PC-3 (cell line): ENCODE results near the gene CSNK1A1. TPM values are rescaled to one million over a fixed set of nuclear protein-coding genes. Genes with fewer than 3 reads are reported as not detected.

Source experiments
- ATAC-seq: fragments of 200-7000 bp; cut with Tn5 transposase; 2 replicates; pipeline ENCODE4 v1.9.1; 2020; ENCODE audit warnings: mild to moderate bottlenecking, moderate library complexity
- BruUV-seq: library from RNA; stranded (reverse); fragments of 400-500 nt; replicated peaks from 2 replicates; lab custom pipeline; 2021; lab: Mats Ljungman, UMichigan
- CTCF ChIA-PET: fragments of 300-600 bp; sonication (Branson Sonifier 250); formaldehyde crosslinking; loops from one replicate; lab custom pipeline; 2022; ENCODE audit warnings: antibody characterized with exemption; lab: Charles Lee
- POLR2A ChIA-PET: fragments of 300-600 bp; sonication (Branson Sonifier 250); formaldehyde crosslinking; loops from one replicate; lab custom pipeline; 2022; ENCODE audit warnings: antibody characterized with exemption; ENCODE audit not compliant: unreplicated experiment; lab: Charles Lee
- DNase-seq: peaks from one replicate; pipeline ENCODE4 v3.0.0-alpha.2; 2015
- H2AFZ ChIP-seq: fragments of 300-600 bp; sonication (generic); 2 replicates; pipeline ENCODE4 v1.6.0; 2016; ENCODE audit warnings: antibody characterized with exemption, low read length
- H3F3A ChIP-seq: fragments of 300-600 bp; sonication (generic); one replicate; pipeline ENCODE4 v1.6.0; 2017; ENCODE audit warnings: antibody characterized with exemption, low read length, control low read depth, mild to moderate bottlenecking; ENCODE audit not compliant: unreplicated experiment
- H3K27ac ChIP-seq: fragments of 300-600 bp; sonication (generic); 2 replicates; pipeline ENCODE4 v1.5.1; 2016; ENCODE audit warnings: mild to moderate bottlenecking, low read length
- H3K27me3 ChIP-seq: fragments of 300-600 bp; sonication (generic); 2 replicates; pipeline ENCODE4 v1.6.1; 2016; ENCODE audit warnings: low read length, mixed read lengths
- H3K36me3 ChIP-seq: fragments of 300-600 bp; sonication (generic); 2 replicates; pipeline ENCODE4 v1.6.1; 2016; ENCODE audit warnings: low read depth, mixed run types, low read length, mixed read lengths
- H3K4me1 ChIP-seq: fragments of 300-600 bp; sonication (generic); 2 replicates; pipeline ENCODE4 v1.5.1; 2016; ENCODE audit warnings: low read length; ENCODE audit not compliant: insufficient read depth
- H3K4me2 ChIP-seq: fragments of 300-600 bp; sonication (generic); 2 replicates; pipeline ENCODE4 v1.6.0; 2016; ENCODE audit warnings: low read length
- H3K4me3 ChIP-seq: fragments of 300-600 bp; sonication (generic); 2 replicates; pipeline ENCODE4 v1.5.1; 2016; ENCODE audit warnings: mild to moderate bottlenecking, low read length, mixed read lengths
- H3K79me2 ChIP-seq: fragments of 300-600 bp; sonication (generic); 2 replicates; pipeline ENCODE4 v1.6.1; 2017; ENCODE audit warnings: low read length, mixed read lengths
- H3K9ac ChIP-seq: fragments of 300-600 bp; sonication (generic); 2 replicates; pipeline ENCODE4 v1.6.0; 2016; ENCODE audit warnings: mild to moderate bottlenecking, low read length
- H3K9me2 ChIP-seq: fragments of 300-600 bp; sonication (generic); replicated peaks from 2 replicates; pipeline ENCODE4 v1.6.1; 2016; ENCODE audit warnings: mixed run types, low read length, mixed read lengths
- H3K9me3 ChIP-seq: fragments of 300-600 bp; sonication (generic); 2 replicates; pipeline ENCODE4 v1.6.1; 2016; ENCODE audit warnings: low read length, mixed read lengths
- H4K20me1 ChIP-seq: fragments of 300-600 bp; sonication (generic); 2 replicates; pipeline ENCODE4 v1.6.1; 2016; ENCODE audit warnings: low read length, mixed read lengths
- EZH2 ChIP-seq: fragments of 300-600 bp; sonication (generic); IDR thresholded peaks from one replicate; pipeline ENCODE4 v1.6.1; 2017; ENCODE audit warnings: antibody characterized with exemption, mild to moderate bottlenecking, low read length; ENCODE audit not compliant: unreplicated experiment
- EZH2phosphoT487 ChIP-seq: fragments of 300-600 bp; sonication (generic); IDR thresholded peaks from 2 replicates; pipeline ENCODE4 v1.6.1; 2018; ENCODE audit warnings: mild to moderate bottlenecking, antibody characterized with exemption, low read length, borderline replicate concordance
- intact Hi-C: fragments of 100-400 bp; cut with micrococcal nuclease; formaldehyde crosslinking; loops from 2 replicates; pipeline ENCODE4 v1.9.0; 2023
- total RNA-seq: library from RNA; depleted of rRNA; stranded (reverse); fragments of >200 nt; gene quantifications from 2 replicates; pipeline ENCODE4 v1.2.3, GENCODE V29; 2014
- TF ChIP-seq, protein P1 (sequence below): fragments of 300-600 bp; sonication (generic); conservative IDR thresholded peaks from 2 replicates; pipeline ENCODE4 v1.5.1; 2017; ENCODE audit warnings: antibody characterized with exemption, low read depth, mild to moderate bottlenecking, low read length

Gene CSNK1A1
- total RNA-seq, 1 experiment from 2014 or later: 586 TPM

DNA sequence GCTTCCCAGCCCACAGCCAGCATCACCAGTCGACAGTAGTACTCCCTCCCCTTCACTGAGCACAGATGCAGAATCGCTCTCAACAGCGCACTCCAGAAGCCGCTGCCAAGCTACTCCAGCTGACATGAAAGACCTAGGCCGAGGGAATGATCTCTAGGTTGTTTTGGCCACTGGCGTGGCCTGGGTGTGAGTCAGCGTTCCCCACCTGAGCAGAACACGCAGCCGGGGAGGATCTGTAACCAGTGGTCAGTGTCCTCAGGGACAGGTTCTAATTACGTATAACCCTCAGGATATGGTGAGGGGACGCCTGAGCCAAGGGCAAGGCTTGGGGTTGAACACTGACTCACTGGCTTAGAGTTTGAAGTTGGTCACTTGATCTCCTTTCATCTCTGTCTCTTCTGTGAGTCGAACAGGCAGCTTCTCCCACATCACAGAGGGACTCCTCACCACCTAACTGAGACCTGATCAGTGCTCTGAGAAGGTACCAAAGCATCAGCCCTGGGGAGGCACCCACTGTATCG is 95.3 kb downstream of the CSNK1A1 start:
- peaks cover 21% of the 10 kb centered on the region for H3K4me1 ChIP-seq
- H3K79me2 ChIP-seq: no peaks in the 10 kb centered on the region
- peak overlapping the region; percentile 8 for H2AFZ ChIP-seq
- H3K4me2 ChIP-seq: peak overlapping the region; percentile 19
- ChIA-PET POLR2A (interaction anchor here (0.6 kb wide), 1 partner anchor 923 kb away, joined by 4 read pairs; no protein-coding TSS in a partner anchor), CTCF (no interaction called here)
- DNase-seq (peak; percentile 78), ATAC-seq (peak; percentile 63)
- no peak overlapping the region for H3K9ac ChIP-seq
- no peaks in the 10 kb centered on the region for H4K20me1 ChIP-seq
- intact Hi-C loops: no loop called here
- no peak overlapping the region for H3K4me3 ChIP-seq
- H3K9me3 ChIP-seq: no peaks in the 10 kb centered on the region
- no peaks in the 10 kb centered on the region for H3K36me3 ChIP-seq
- no TSS peak for BruUV-seq
- H3K27me3 ChIP-seq: no peaks in the 10 kb centered on the region
- no peaks in the 10 kb centered on the region for H3F3A ChIP-seq
- no peak for TF ChIP-seq EZH2
- peak overlapping the region; percentile 43 for H3K27ac ChIP-seq
- H3K9me2 ChIP-seq: no peaks in the 10 kb centered on the region

DNA sequence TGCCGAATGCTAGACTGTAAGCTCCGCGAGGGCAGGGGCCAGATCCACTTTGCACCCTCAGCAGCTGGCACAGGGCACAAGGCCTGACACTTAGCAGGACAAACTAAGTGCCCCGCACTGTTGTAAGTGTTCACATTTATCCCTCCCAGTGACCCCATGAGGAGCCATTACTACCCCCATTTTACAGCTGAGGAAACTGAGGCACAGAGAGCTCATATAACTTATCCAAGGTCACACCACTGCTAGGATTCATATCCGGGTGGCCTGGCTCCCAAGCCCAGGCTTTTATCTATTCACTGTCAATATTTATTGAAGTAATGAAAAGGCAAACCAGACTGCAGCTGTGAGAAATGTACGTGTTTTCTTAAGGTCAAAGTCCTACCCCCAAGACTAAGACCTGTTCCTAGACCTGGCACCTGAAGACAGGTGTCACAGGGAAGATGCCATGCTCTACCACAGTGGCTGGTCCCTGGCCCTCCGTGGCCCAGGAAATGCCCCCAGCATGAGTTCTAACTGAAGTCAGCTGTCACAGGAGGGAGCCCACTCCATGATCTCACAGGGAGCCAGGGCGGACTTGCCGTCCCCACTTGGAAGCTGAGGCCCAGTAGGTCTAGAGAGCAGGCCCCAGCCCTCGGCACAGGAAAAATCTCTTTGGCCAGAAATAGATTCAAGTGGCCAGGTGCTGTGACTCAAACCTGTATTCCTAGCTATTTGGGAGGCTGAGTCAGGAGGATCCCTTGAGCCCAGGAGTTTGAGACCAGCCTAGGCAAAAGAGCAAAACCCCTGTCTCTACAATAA is 97.4 kb downstream of the CSNK1A1 start:
- H3K4me2 ChIP-seq: no peak overlapping the region
- no peaks in the 10 kb centered on the region for H3K79me2 ChIP-seq
- no peak for ATAC-seq
- no peaks in the 10 kb centered on the region for H3K36me3 ChIP-seq
- H3F3A ChIP-seq: no peaks in the 10 kb centered on the region
- H3K9me3 ChIP-seq: no peaks in the 10 kb centered on the region
- no peak for TF ChIP-seq EZH2phosphoT487
- TF ChIP-seq, protein P1, sequence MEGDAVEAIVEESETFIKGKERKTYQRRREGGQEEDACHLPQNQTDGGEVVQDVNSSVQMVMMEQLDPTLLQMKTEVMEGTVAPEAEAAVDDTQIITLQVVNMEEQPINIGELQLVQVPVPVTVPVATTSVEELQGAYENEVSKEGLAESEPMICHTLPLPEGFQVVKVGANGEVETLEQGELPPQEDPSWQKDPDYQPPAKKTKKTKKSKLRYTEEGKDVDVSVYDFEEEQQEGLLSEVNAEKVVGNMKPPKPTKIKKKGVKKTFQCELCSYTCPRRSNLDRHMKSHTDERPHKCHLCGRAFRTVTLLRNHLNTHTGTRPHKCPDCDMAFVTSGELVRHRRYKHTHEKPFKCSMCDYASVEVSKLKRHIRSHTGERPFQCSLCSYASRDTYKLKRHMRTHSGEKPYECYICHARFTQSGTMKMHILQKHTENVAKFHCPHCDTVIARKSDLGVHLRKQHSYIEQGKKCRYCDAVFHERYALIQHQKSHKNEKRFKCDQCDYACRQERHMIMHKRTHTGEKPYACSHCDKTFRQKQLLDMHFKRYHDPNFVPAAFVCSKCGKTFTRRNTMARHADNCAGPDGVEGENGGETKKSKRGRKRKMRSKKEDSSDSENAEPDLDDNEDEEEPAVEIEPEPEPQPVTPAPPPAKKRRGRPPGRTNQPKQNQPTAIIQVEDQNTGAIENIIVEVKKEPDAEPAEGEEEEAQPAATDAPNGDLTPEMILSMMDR: no peak
- TF ChIP-seq EZH2: no peak
- no peaks in the 10 kb centered on the region for H3K27me3 ChIP-seq
- no peaks in the 10 kb centered on the region for H4K20me1 ChIP-seq
- no peak overlapping the region for H3K27ac ChIP-seq
- intact Hi-C loops: no loop called here
- H3K9ac ChIP-seq: no peak overlapping the region
- H3K4me3 ChIP-seq: no peak overlapping the region
- CTCF ChIA-PET: no interaction called here
- POLR2A ChIA-PET: no interaction called here
- H3K9me2 ChIP-seq: no peaks in the 10 kb centered on the region
- H3K4me1 ChIP-seq: peaks cover 21% of the 10 kb centered on the region
- H2AFZ ChIP-seq: no peak overlapping the region
- no peak for DNase-seq
- no TSS peak for BruUV-seq

DNA sequence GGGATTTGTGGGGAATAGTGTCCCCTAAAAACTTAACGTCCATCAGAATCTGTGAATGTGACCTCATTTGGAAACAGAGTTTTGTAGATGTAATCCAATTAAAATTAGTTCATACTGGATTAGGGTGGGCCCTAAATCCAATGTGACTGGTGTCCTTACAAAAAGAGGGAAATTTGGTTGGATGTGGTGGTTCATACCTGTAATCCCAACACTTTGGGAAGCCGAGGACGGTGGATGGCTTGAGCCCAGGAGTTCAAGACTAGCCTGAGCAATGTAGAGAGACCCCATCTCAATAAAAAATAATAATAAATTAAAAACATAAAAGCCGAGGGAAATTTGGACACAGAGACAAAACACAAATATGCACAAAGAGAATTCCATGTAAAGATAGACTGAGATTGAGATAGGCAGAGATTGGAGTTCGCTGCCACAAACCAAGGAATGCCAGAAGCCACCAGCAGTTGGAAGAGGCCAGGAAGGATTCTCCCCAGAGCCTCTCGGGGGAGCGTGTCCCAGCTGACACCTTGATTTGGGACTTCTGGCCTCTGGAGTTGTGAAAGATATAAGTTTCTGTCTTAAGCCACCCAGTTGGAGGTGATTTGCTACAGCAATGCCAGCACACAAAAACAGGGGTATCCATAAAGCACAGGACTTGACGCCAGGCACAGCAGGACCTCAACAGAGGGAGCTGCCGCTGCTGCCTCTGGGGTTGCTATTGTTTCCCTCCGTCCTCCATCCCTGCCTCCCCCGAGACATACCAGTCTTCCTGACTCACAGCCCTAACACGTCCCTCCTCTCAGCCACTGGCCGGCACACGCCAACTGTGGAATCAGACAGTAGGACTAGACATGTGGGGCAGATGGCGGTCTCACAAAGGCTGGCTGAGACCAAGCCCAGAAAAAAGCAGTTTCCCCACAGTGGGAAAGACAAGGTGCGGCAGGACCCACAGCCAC is 98.3 kb downstream of the CSNK1A1 start:
- POLR2A ChIA-PET: no interaction called here
- intact Hi-C loops: no loop called here
- TF ChIP-seq, protein P1: no peak
- no peak for TF ChIP-seq EZH2phosphoT487
- TF ChIP-seq EZH2: no peak
- Histone ChIP-seq H3K27ac (no peak overlapping the region), H3K27me3 (no peaks in the 10 kb centered on the region), H3K9me2 (no peaks in the 10 kb centered on the region), H3K79me2 (no peaks in the 10 kb centered on the region), H3K9ac (no peak overlapping the region), H4K20me1 (no peaks in the 10 kb centered on the region), H3F3A (no peaks in the 10 kb centered on the region), H3K36me3 (no peaks in the 10 kb centered on the region), H3K4me3 (no peak overlapping the region), H3K4me1 (peaks cover 21% of the 10 kb centered on the region), H2AFZ (0 out of 2 replicates have a peak overlapping the region, but pooled peaks have one; percentile 1), H3K9me3 (no peaks in the 10 kb centered on the region), H3K4me2 (no peak overlapping the region)
- CTCF ChIA-PET: no interaction called here
- ATAC-seq (no peak), DNase-seq (peak; percentile 34)
- no TSS peak for BruUV-seq
